GM12878 (cell line): ENCODE results near the gene CHERP. TPM values are rescaled to one million over a fixed set of nuclear protein-coding genes. Genes with fewer than 3 reads are reported as not detected.

Experiments used
- ATAC-seq: fragments of 200-7000 bp; cut with Tn5 transposase; 3 replicates; pipeline ENCODE4 v1.9.1; 2020; ENCODE audit warnings: mild to moderate bottlenecking, moderate library complexity
- BruUV-seq: library from RNA; stranded (reverse); fragments of 400-500 nt; replicated peaks from 2 replicates; lab custom pipeline; 2021; lab: Mats Ljungman, UMichigan
- CTCF ChIA-PET: fragments of 300-600 bp; sonication (Branson Sonifier 250); formaldehyde crosslinking; extraction: SDS; loops from one replicate; lab custom pipeline; 2021; ENCODE audit warnings: inconsistent platforms; lab: Yijun Ruan, JAX
- POLR2A ChIA-PET: fragments of 350-600 bp; formaldehyde crosslinking; extraction: SDS; loops from one replicate; lab custom pipeline; 2021; ENCODE audit warnings: inconsistent platforms; lab: Charles Lee
- RAD21 ChIA-PET: fragments of 300-600 bp; sonication (Branson Sonifier 250); formaldehyde crosslinking; loops from one replicate; lab custom pipeline; 2023; ENCODE audit warnings: antibody characterized with exemption; ENCODE audit not compliant: unreplicated experiment; lab: Charles Lee
- SMC1A ChIA-PET: fragments of 300-600 bp; sonication (Branson Sonifier 250); formaldehyde crosslinking; loops from one replicate; lab custom pipeline; 2023; ENCODE audit not compliant: unreplicated experiment, uncharacterized antibody; lab: Charles Lee
- DNase-seq: peaks from one replicate; pipeline ENCODE4 v3.0.0-alpha.2; 2011; ENCODE audit warnings: low read depth, low spot score
- FAIRE-seq: peaks from 3 replicates; lab custom pipeline; 2011; peaks lifted over from hg19 to GRCh38; lab: Jason Lieb, UNC
- H2AFZ ChIP-seq: 2 replicates; pipeline ENCODE4 v1.6.0; 2011; ENCODE audit warnings: low read depth, low read length, control low read depth; ENCODE audit not compliant: control insufficient read depth
- H3K27ac ChIP-seq: 2 replicates; pipeline ENCODE4 v1.5.1; 2011; ENCODE audit warnings: control low read depth; ENCODE audit not compliant: control insufficient read depth, insufficient read depth
- H3K27me3 ChIP-seq, 2 experiments: replicated peaks in 1 of 2; 2 replicates each; pipeline versions ENCODE4 v1.6.0 to v1.6.1; 2011; ENCODE audit warnings: low read length in 1 of 2; ENCODE audit not compliant: control insufficient read depth in 2 of 2, insufficient read depth in 2 of 2
- H3K36me3 ChIP-seq, 2 experiments: 2 replicates each; pipeline ENCODE4 v1.5.1; 2011; ENCODE audit warnings: low read length in 1 of 2; ENCODE audit not compliant: control insufficient read depth in 2 of 2, insufficient read depth in 2 of 2
- H3K4me1 ChIP-seq: 2 replicates; pipeline ENCODE4 v1.6.1; 2011; ENCODE audit warnings: mild to moderate bottlenecking, low read length, moderate library complexity, mixed read lengths; ENCODE audit not compliant: control insufficient read depth, insufficient read depth
- H3K4me2 ChIP-seq: 2 replicates; pipeline ENCODE4 v1.6.0; 2011; ENCODE audit warnings: control low read depth; ENCODE audit not compliant: control insufficient read depth, insufficient read depth
- H3K4me3 ChIP-seq: fragments of 200-600 bp; sonication (generic); 2 replicates; pipeline ENCODE4 v1.5.1; 2016
- H3K79me2 ChIP-seq: 2 replicates; pipeline ENCODE4 v1.6.0; 2011; ENCODE audit warnings: low read length; ENCODE audit not compliant: control insufficient read depth, insufficient read depth
- H3K9ac ChIP-seq: 2 replicates; pipeline ENCODE4 v1.8.0; 2011; ENCODE audit warnings: low read length, control low read depth, mixed read lengths; ENCODE audit not compliant: control insufficient read depth, insufficient read depth
- H3K9me3 ChIP-seq: replicated peaks from 3 replicates; pipeline ENCODE4 v1.5.1; 2011; ENCODE audit warnings: mild to moderate bottlenecking, low read length; ENCODE audit not compliant: control insufficient read depth, insufficient read depth
- H4K20me1 ChIP-seq: 2 replicates; pipeline ENCODE4 v1.6.0; 2011; ENCODE audit not compliant: control insufficient read depth, insufficient read depth
- ATF7 ChIP-seq: fragments of 450-650 bp; IDR thresholded peaks from 2 replicates; pipeline ENCODE4 v1.6.1; 2016; ENCODE audit warnings: low read depth, mild to moderate bottlenecking
- BACH1 ChIP-seq: fragments of 450-650 bp; IDR thresholded peaks from 2 replicates; pipeline ENCODE4 v1.6.1; 2017; ENCODE audit warnings: mild to moderate bottlenecking, borderline replicate concordance
- E2F8 ChIP-seq: fragments of 450-650 bp; IDR thresholded peaks from 2 replicates; pipeline ENCODE4 v1.6.1; 2018; ENCODE audit warnings: mild to moderate bottlenecking, low read depth, moderate library complexity; ENCODE audit not compliant: partially characterized antibody
- EGR1 ChIP-seq, 2 experiments: IDR thresholded peaks; 1 replicate in 1 of 2; 2 replicates in 1 of 2; pipeline ENCODE4 v1.6.1; 2011 to 2012; ENCODE audit warnings: low read depth in 2 of 2, low read length in 2 of 2, borderline replicate concordance in 1 of 2, mild to moderate bottlenecking in 1 of 2, moderate library complexity in 1 of 2
- IRF4 ChIP-seq: IDR thresholded peaks from 2 replicates; pipeline ENCODE4 v1.6.1; 2011; ENCODE audit warnings: low read depth, low read length
- LARP7 ChIP-seq: fragments of 450-650 bp; IDR thresholded peaks from 2 replicates; pipeline ENCODE4 v1.6.1; 2017; ENCODE audit warnings: mild to moderate bottlenecking
- NKRF ChIP-seq: fragments of 450-650 bp; conservative IDR thresholded peaks from 2 replicates; pipeline ENCODE4 v1.6.1; 2017; ENCODE audit warnings: mild to moderate bottlenecking, moderate library complexity
- PAX8 ChIP-seq: fragments of 450-650 bp; IDR thresholded peaks from 2 replicates; pipeline ENCODE4 v1.6.1; 2017; ENCODE audit warnings: mild to moderate bottlenecking, moderate library complexity
- PRDM15 ChIP-seq: fragments of 450-650 bp; formaldehyde crosslinking; IDR thresholded peaks from 2 replicates; pipeline ENCODE4 v1.4.0; 2020; ENCODE audit warnings: mild to moderate bottlenecking, moderate library complexity
- SIX5 ChIP-seq: IDR thresholded peaks from 2 replicates; pipeline ENCODE4 v1.6.1; 2011; ENCODE audit warnings: mild to moderate bottlenecking, low read depth, low read length, moderate library complexity; ENCODE audit not compliant: severe bottlenecking
- SMARCA5 ChIP-seq: fragments of 450-650 bp; IDR thresholded peaks from 2 replicates; pipeline ENCODE4 v1.6.1; 2017; ENCODE audit warnings: mild to moderate bottlenecking
- TAF1 ChIP-seq: IDR thresholded peaks from 2 replicates; pipeline ENCODE4 v1.6.1; 2011; ENCODE audit warnings: mild to moderate bottlenecking, low read depth, low read length, borderline replicate concordance
- ZNF622 ChIP-seq: fragments of 450-650 bp; IDR thresholded peaks from 2 replicates; pipeline ENCODE4 v1.6.1; 2017; ENCODE audit warnings: mild to moderate bottlenecking, inconsistent platforms
- WGBS: methylation state at CpG from one replicate; pipeline ENCODE4 v1.1.6; 2016; ENCODE audit warnings: low lambda C conversion rate; ENCODE audit not compliant: insufficient replicate concordance, insufficient coverage; ENCODE audit errors: missing lambda C conversion rate; 5-methylcytosine and 5-hydroxymethylcytosine counted together
- in situ Hi-C: fragments of 300-500 bp; cut with MboI; formaldehyde crosslinking; loops from 9 replicates; pipeline ENCODE4 v1.14.3; 2018; ENCODE audit warnings: mixed read lengths
- intact Hi-C: fragments of 100-400 bp; cut with micrococcal nuclease; formaldehyde crosslinking; loops from one replicate; pipeline ENCODE4 v1.14.2; 2022; ENCODE audit not compliant: unreplicated experiment
- polyA plus RNA-seq, 11 experiments: library from polyadenylated mRNA; depleted of rRNA in 4 of 11; unstranded in 6 of 11; stranded (reverse) in 5 of 11; fragments of >200 nt; fragmentation: Nextera tagmentation in 4 of 11; fragmentation: Illumina TruSeq in 1 of 11; extraction: Ambion mirVana in 4 of 11; extraction: Trizol in 1 of 11; gene quantifications; 1 replicate in 1 of 11; 2 replicates in 10 of 11; pipeline versions ENCODE4 v1.2.1 to v1.2.3, GENCODE V29; 2011 to 2016; ENCODE audit warnings: inconsistent platforms in 2 of 11, missing spikeins in 2 of 11, low read depth in 1 of 11
- total RNA-seq, 4 experiments: library from RNA; depleted of rRNA in 3 of 4; stranded (reverse); fragments of >200 nt in 3 of 4; fragmentation: Illumina TruSeq in 1 of 4; extraction: Trizol in 1 of 4; gene quantifications; 2 replicates each; pipeline versions ENCODE4 v1.2.1 to v1.2.3, GENCODE V29; 2013 to 2021

Gene CHERP
- total and polyA plus RNA-seq, 10 of the 15 experiments (the other 5 are each of a cell fraction or from before 2014, with no cell fraction given) = 0.66 to 65.3 (median 12.2) TPM

- no peak for DNase-seq
- RAD21 ChIA-PET = interaction anchor here (0.9 to 1.2 kb wide), 2 partner anchors 21 to 24 kb away, joined by 3 to 4 read pairs; no protein-coding TSS in a partner anchor
- Histone ChIP-seq H3K27ac (peak overlapping the region; percentile 75), H4K20me1 (peaks cover 4% of the 10 kb centered on the region; the same call in 1 of the 2 replicates), H3K4me3 (peak overlapping the region; percentile 76), H3K4me2 (peak overlapping the region; percentile 99), H3K27me3 (no peaks in the 10 kb centered on the region), H3K36me3 (no peaks in the 10 kb centered on the region; a peak in 1 of 4 replicates), H3K9ac (peak overlapping the region; percentile 80), H3K9me3 (no peaks in the 10 kb centered on the region; the same call in 2 of the 3 replicates), H3K4me1 (peaks cover 8% of the 10 kb centered on the region; the same call in 1 of the 2 replicates), H2AFZ (peak overlapping the region; percentile 1; the same call in 1 of the 2 replicates), H3K79me2 (peaks cover 50% of the 10 kb centered on the region)
- in situ Hi-C loops = no loop called here
- peak; percentile 43 for ATAC-seq
- peak; percentile 18 for FAIRE-seq
- intact Hi-C loops = no loop called here
- TSS peak; percentile 68 for BruUV-seq
- 3% methylated on average over 37 of the region's 67 CpGs for WGBS
- SMC1A ChIA-PET = interaction anchor here (0.6 to 2.0 kb wide), 8 partner anchors 16 to 580 kb away, joined by 3 to 8 read pairs (median 4); no protein-coding TSS in a partner anchor
- POLR2A ChIA-PET = interaction anchor here (0.6 to 1.6 kb wide), 3 partner anchors 14 to 233 kb away, joined by 3 to 4 read pairs (median 3); no protein-coding TSS in a partner anchor
- CTCF ChIA-PET = interaction anchor here (1.2 kb wide), 1 partner anchor 27 kb away, joined by 6 read pairs; no protein-coding TSS in a partner anchor
- TF ChIP-seq PRDM15 (CRISPR knock-in tag) (no peak), ZNF622 (no peak), SIX5 (no peak), SMARCA5 (0 out of 2 replicates have a peak, but pooled peaks have one; percentile 22), ATF7 (no peak), BACH1 (peak; percentile 37; the same call in 1 of the 2 replicates), EGR1 (IDR thresholded peaks at IDR 0.05; ENCODE audit: borderline replicate concordance in 1 of 2, low read depth in 2 of 2, low read length in 2 of 2) (no peak), LARP7 (peak; percentile 75), PAX8 (no peak), IRF4 (no peak), E2F8 (no peak), TAF1 (0 out of 2 replicates have a peak, but pooled peaks have one; percentile 3), NKRF (0 out of 2 replicates have a peak, but pooled peaks have one; percentile 55)
Measured at GRCh38 chr19:16470911-16471811, 71.1 kb downstream of the CHERP start.
